ENCODE data around the gene PPM1A.
A peak's percentile ranks its signal among the peaks of the same experiment; 100 is the strongest.
"Not testable (repeated sequence)": the region's sequence is repeated elsewhere in the genome, so short reads cannot be mapped to it uniquely, and the experiment has no call there.

Gene PPM1A

GRCh38 chr14:60266021-60266937, 17.3 kb downstream of the PPM1A start:
- no peak for DNase-seq (ENCODE audit: low read depth)

DNA sequence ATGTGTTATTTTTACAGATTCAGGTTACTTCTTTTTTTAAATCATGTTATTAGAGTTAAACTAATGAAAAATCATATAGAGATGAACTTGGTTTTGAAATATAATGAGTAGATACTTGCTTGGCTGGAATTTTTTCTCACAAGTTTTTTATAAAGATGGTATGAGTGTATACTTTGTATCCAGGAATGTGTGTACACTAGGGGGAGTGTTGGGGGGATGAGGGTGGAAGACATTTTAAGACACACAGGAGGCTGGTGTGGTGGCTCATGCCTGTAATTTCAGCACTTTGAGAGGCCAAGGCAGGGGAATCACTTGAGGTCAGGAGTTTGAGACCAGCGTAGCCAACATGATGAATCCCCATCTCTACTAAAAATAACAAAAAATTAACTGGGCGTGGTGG, 23.2 kb downstream of the PPM1A start:
- no peak for DNase-seq (ENCODE audit: low read depth)

GRCh38 chr14:60273956-60274355, 24.9 kb downstream of the PPM1A start:
- DNase-seq (ENCODE audit: low read depth): no peak

- no peak for DNase-seq (ENCODE audit: low read depth)
Measured at GRCh38 chr14:60274448-60274847, 25.4 kb downstream of the PPM1A start.

DNA sequence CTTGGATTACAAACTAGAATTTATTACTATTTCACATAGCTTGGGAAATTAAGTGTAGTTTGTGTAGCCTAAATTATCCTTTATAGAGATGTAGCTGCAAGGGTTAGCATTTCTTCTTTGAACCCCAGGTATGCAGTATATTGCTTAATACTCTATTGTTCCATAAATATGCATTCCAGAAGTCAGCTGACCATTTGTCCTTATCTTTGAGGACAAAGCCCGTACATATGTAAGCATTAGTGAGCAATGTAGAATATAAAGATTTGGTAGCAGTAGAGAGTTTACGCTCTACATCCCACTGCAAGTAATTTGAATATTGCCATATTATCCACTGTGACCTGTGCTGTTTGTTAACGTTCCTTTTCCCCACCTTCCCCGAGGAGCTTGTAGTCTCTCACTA, 26.9 kb downstream of the PPM1A start:
- DNase-seq (ENCODE audit: low read depth): no peak

- DNase-seq (ENCODE audit: low read depth): no peak
Measured at GRCh38 chr14:60276347-60276746, 27.3 kb downstream of the PPM1A start.

GRCh38 chr14:60277605-60278190, 28.7 kb downstream of the PPM1A start:
- DNase-seq (ENCODE audit: low read depth): no peak

- no peak for DNase-seq (ENCODE audit: low read depth)
Measured at GRCh38 chr14:60278350-60278749, 29.3 kb downstream of the PPM1A start.

- DNase-seq (ENCODE audit: low read depth): no peak
Measured at GRCh38 chr14:60287452-60287851, 38.4 kb downstream of the PPM1A start.

DNA sequence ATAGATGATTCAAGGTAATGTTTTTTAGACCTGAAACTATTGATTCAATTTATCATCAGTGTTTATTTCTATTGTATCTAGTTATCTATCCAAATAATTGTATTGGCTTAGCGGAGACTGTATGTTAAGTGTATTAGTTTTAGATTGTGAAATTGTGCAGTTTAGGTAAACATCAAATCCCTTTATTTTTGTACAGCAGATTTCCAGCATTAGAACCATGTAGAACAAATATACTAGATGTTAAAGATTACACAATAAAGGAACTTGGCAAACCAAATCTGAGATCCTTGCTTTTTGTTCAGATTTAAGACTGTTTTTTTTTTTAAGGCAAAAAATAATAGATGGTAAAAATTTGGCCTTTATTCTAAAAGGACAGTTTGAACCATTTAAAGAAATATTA, 39.3 kb downstream of the PPM1A start:
- no peak for DNase-seq (ENCODE audit: low read depth)

DNA sequence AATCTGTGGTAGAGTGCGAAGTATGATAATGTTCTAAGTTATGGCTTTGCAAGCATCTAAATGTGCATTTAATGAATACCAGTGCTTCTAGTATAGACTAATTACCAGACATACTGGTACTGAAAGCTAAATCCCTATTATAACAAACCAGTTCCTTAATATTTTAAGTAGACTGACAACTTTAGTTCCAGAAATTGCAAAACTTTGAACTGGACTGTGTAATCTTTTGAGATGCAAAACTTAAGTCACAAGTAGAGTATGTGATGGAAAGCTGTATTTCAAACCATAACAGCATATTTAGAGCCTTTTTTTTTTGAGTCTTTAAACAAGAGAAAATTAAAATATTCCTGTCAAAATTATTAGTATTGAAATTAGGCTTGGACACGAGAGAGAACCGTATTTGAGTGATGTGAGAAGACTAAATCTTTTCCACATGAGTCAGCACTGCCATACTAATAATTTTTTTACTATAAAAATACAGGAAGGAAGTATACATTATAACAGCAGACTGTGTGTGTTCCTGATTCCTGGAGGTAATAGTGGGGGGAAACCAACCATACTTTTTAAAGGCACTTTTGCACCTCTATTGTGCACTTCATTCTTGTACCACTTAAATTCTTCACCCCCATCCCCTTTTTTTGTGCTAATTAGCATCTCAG, 45.5 kb downstream of the PPM1A start:
- DNase-seq (ENCODE audit: low read depth): no peak

- DNase-seq (ENCODE audit: low read depth): no peak
Measured at GRCh38 chr14:60300019-60300418, 51.0 kb downstream of the PPM1A start.

DNA sequence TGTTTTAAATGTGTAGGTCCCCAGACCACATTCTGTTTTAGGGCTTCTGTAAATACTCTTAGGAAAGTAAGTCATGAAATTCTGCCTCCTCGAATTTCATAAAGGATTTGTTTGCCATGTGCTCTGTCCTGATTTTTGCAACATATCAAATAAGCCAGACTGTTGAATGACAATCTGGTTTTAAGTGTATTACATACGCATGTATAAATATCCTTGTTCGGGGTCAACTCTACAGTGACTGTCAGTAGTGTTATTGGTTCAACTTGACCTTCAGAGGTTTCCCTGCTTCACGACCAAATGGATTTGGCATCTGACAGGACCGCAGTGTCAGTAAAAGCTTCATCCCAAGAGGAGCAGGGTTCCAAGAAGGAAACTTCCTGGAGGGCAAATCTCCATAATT, 52.7 kb downstream of the PPM1A start:
- DNase-seq (ENCODE audit: low read depth): no peak

DNA sequence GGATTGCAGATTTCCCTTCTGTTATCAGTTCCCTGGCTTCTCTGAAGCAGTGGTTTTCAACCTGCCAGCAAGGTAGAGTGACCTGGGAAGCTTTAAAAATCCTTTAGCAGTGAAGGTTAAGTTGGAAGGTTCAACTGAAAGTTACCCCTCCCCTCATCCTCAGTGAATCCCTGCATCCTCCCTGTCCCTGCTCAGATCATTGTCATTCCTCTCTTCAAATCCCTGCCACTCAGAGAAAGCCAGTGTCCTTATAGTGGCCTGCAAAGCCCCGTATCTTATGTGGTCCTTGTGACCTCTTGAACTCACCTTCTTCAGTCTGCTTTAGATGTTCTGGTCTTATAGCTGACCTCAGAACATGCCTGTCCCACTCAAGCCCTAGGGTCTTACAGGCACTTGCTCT, 53.6 kb downstream of the PPM1A start:
- DNase-seq (ENCODE audit: low read depth): no peak

DNA sequence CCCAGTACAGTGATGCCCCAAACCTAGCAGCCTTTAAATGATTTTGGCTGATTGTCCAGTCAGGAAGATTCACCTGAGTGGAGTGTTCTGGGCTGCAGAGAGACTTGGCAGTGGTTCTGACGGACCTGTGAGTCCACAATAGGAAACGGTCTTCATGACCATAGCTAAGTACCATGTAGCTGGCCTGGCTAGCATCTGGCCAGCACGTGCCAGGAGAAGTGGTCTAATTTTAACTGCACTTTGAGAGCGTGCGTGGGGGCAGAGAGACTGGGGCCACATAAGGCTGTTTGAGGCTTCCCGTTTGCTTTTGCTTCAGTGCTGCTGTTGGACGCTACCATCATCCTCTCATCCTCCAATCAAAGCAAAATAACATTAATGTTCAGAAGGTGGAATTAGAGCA, 54.7 kb downstream of the PPM1A start:
- DNase-seq (ENCODE audit: low read depth): no peak

DNA sequence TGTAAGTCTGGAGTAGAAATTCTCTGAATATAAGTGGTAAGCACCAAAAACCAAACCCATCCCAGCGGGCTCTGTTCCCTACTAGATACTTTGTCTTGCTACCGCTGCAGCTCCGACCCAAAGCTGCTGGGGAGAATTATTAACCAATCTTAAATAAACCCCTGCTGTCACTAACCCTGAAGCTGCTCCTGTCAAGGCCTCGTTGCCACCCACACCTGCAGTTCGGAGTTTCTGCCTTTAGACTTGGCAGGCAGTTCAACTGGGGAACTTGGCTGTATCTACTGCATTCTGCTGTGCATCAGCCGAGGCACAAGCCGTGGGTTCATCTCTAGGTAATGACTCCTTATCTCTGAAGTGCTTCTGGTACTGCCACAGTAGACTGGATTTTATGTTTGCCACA, 55.5 kb downstream of the PPM1A start:
- DNase-seq (ENCODE audit: low read depth): no peak

GRCh38 chr14:60309867-60310552, 61.0 kb downstream of the PPM1A start:
- no peak for DNase-seq (ENCODE audit: low read depth)

DNA sequence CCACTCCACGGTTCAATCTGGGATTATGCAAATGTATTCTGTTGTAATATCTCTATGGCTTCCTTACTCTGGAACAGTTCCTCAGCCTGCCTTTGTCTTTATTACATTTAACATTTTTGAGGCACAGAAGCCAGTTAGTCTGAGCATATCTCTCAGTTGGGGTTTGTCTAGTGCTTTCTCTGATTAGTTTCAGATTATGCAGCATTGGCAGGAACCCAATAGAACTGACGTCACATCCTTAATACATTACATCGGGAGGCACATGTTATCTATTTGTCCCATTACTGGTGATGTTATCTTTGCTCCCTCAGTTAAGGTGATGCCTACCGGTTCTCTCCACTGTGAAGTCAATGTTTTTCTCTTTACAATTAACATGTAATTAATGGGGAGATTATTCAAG, 62.4 kb downstream of the PPM1A start:
- DNase-seq (ENCODE audit: low read depth): no peak

DNA sequence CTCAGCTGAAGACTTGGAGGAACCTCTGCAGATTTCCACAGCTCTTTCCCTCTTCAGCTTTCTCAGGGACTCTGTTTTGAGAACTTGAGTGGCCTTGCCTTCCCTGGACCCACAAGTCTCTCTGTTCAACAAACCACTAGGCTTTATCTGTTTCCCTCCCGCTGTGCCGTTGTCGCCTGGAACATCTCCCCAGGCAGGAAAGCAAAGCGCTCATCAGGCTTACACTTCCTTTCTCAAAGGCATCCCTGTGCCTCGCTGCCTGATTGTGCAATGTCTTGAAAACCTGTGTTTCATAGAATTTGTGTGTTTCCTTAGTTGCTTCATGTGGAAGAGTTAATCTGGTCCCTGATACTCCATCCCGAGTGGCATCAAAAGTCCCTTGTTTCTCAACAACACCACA, 64.1 kb downstream of the PPM1A start:
- peak; percentile 11 for DNase-seq (ENCODE audit: low read depth)

DNA sequence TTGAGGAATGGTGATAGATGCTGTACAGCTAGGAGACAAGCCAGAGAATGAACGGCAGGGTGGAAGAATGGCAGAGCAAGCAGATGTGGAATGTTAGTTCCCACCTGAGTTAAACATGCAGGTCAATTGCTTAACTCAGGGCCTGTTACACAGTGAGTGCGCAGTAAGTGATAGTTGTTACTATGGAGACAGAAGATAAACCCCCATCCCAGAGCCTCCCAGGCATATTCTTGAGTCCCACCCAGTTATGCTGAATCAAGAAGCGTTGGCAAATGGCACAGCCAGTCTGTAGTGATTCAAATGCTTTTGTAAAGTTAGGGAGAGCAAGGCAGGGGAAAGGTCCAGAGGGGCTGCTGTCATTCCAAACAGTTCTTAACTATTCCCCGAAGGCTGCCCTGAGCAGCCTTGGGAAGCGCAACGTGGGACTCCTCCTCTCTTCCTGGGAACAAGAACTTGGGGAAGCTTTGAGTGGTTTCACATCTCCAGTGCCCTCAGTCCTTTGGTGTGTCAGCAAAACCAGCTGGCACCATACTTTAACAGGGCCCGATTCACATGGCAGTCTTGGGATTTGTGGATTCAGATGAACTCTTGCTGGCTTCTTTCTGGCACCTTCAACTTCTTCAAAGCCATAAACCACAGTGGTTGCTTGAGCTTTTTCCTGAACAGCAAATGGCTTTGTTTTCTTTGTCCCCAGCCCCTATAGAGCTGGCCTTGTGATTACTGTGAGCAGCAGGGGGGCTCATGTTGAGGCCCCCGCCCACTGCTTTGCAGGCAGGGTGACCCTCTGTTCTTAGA, 66.4 kb downstream of the PPM1A start:
- no peak for DNase-seq (ENCODE audit: low read depth)

DNA sequence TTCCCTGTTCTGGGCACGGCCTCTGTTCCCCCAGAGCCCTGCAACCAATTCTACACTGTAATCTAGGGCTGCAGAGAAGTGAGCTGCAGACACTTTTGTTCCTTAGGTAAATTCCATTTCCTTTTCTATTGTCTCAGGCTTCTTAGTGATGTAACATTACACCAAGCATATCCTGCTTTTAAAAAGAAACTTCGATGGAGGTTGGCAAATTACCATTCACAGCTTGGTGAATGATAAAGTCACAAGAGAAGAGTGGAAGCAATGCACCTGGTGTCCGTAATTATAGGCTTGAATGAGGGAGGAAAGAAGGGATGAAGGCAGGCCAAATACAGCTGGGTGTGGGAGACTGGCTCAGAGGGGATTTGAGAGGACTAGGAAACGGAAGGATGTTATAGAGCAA, 68.6 kb downstream of the PPM1A start:
- no peak for DNase-seq (ENCODE audit: low read depth)

DNA sequence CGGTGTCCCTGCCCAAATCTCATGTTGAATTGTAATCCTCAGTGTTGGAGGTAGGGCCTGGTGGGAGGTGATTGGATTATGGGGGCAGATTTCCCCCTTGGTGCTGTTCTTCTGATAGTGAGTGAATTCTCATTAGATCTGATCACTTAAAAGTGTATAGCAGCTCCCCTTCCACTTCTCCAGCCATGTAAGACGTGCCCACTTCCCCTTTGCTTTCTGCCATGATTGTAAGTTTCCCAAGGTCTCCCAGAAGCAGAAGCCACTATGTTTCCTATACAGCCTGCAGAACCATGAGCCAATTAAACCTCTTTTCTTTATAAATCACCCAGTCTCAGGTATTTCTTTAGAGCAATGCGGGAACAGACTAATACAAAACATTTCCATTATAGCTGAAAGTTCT, 71.8 kb downstream of the PPM1A start:
- not testable (repeated sequence) for DNase-seq (ENCODE audit: low read depth)
